Thymus (tissue), 11 donors: ENCODE data around the gene RAPGEF2. TPM values are rescaled to one million over a fixed set of nuclear protein-coding genes. Genes with fewer than 3 reads are reported as not detected.
"Not testable (repeated sequence)": the region's sequence is repeated elsewhere in the genome, so short reads cannot be mapped to it uniquely, and the experiment has no call there.

Experiments used
- DNase-seq, 9 donors: peaks; one replicate each; pipeline ENCODE4 v3.0.0-alpha.2; 2013; ENCODE audit warnings: low spot score in 9 of 9, low read depth in 6 of 9, missing footprints in 1 of 9
- H3K27ac ChIP-seq, 2 donors: one replicate each; pipeline ENCODE4 v1.5.1; 2013; ENCODE audit warnings: control low read depth in 1 of 2, low read depth in 1 of 2, low read length in 1 of 2, mild to moderate bottlenecking in 1 of 2, moderate library complexity in 1 of 2
- H3K27me3 ChIP-seq, 2 donors: one replicate each; pipeline ENCODE4 v1.5.1; 2013; ENCODE audit warnings: low read length in 1 of 2; ENCODE audit not compliant: control insufficient read depth in 2 of 2, insufficient read depth in 1 of 2
- H3K36me3 ChIP-seq, 2 donors: one replicate each; pipeline ENCODE4 v1.5.1; 2013; ENCODE audit warnings: low read length in 1 of 2, mild to moderate bottlenecking in 1 of 2, moderate library complexity in 1 of 2; ENCODE audit not compliant: control insufficient read depth in 2 of 2, insufficient read depth in 2 of 2
- H3K4me1 ChIP-seq, 2 donors: one replicate each; pipeline ENCODE4 v1.5.1; 2013; ENCODE audit warnings: low read length in 2 of 2; ENCODE audit not compliant: control insufficient read depth in 2 of 2, insufficient read depth in 2 of 2
- H3K4me3 ChIP-seq, 2 donors: one replicate each; pipeline ENCODE4 v1.5.1; 2013; ENCODE audit warnings: low read length in 2 of 2, control low read depth in 1 of 2, mild to moderate bottlenecking in 1 of 2
- H3K9me3 ChIP-seq, 2 donors: one replicate each; pipeline ENCODE4 v1.5.1; 2013; ENCODE audit warnings: low read length in 1 of 2, mild to moderate bottlenecking in 1 of 2; ENCODE audit not compliant: control insufficient read depth in 2 of 2, insufficient read depth in 1 of 2
- WGBS: extraction: QIAGEN DNeasy Blood & Tissue Kit; methylation state at CpG from one replicate; pipeline ENCODE4 v1.1.7; 2013; 5-methylcytosine and 5-hydroxymethylcytosine counted together
- polyA plus RNA-seq: library from polyadenylated mRNA; stranded (reverse); fragments of 200-250 nt; gene quantifications from one replicate; pipeline ENCODE4 v1.2.3, GENCODE V29; 2013
- total RNA-seq: library from RNA; stranded (reverse); fragments of 120-200 nt; gene quantifications from one replicate; pipeline ENCODE4 v1.2.4, GENCODE V29; 2013
- donor health status: healthy.

Gene RAPGEF2
- total and polyA plus RNA-seq, 2 donors, result 7.9 to 23.6 TPM

GRCh38 chr4:159106636-159107035 is 3.8 kb downstream of the RAPGEF2 start:
- peaks cover 7 to 19% of the 10 kb centered on the region in 2 donors for H3K27me3 ChIP-seq
- H3K4me3 ChIP-seq, result no peak overlapping the region
- H3K36me3 ChIP-seq, result no peaks in the 10 kb centered on the region
- peaks cover 16 to 21% of the 10 kb centered on the region in 2 donors for H3K4me1 ChIP-seq
- no peaks in the 10 kb centered on the region for H3K9me3 ChIP-seq
- H3K27ac ChIP-seq, result no peak overlapping the region
- no peak for DNase-seq
- WGBS, result 81% methylated on average over 4 of the region's 4 CpGs

DNA sequence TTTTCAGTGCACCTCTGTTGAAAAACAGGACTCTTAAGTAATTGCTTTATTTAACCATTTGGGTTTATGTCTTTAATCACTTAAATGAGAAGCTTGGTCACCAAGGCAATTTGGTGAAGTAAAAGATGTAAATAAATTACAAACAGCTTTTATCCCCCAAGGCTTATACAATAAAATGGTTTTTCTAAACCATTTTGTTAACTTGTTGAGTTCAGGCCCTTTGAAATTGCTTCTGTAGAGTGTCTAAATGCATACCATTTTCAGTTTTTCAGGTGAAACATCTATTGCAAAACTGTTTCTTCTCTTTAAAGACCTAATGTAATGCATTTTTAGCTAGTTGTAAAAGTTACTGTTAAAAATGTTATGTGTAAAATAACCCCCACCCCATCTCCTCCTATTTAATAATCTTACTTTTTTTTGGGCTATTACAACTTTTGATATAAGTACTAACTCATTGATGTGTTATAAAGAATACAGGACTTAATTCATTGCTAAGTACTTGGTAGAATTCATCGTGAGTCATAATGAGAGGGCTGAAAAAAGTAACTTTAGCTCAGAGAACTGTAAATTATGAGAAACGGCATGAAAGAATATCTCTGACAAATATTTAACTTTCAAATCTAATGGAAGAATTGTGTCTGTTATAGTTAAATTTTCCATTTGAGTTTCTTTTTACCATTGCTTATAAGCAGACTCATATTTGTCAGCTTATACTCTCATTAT is 4.5 kb downstream of the RAPGEF2 start:
- WGBS, result 58% methylated on average over 2 of the region's 2 CpGs
- H3K27me3 ChIP-seq, result peaks cover 3 to 12% of the 10 kb centered on the region in 2 donors
- peaks cover 12 to 15% of the 10 kb centered on the region in 2 donors for H3K4me1 ChIP-seq
- no peaks in the 10 kb centered on the region for H3K36me3 ChIP-seq
- no peak overlapping the region for H3K27ac ChIP-seq
- H3K4me3 ChIP-seq, result no peak overlapping the region
- H3K9me3 ChIP-seq, result no peaks in the 10 kb centered on the region
- DNase-seq, result no peak

DNA sequence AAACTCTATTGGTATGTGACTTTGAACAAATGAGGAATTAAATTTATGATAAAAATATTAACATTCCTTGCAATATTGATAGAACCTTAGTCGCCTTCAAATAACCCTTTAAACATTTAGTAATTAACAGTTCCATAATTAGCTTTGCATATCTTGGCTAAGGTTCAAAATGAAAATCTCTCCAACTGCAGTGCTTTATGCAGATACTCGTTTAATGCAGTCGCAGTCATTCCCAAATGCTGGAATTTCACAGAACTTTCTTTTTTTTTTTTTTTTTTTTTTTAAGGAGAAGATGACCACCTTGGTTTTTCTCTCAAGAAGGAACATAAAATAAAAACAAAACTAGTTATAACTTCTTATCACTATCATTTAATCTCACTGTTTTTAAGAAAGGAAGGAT is 5.2 kb downstream of the RAPGEF2 start:
- 88% methylated on average over 3 of the region's 3 CpGs for WGBS
- Histone ChIP-seq H3K27ac (no peak overlapping the region), H3K36me3 (no peaks in the 10 kb centered on the region), H3K4me1 (peaks cover 10 to 13% of the 10 kb centered on the region in 2 donors), H3K9me3 (no peaks in the 10 kb centered on the region), H3K4me3 (no peak overlapping the region), H3K27me3 (peaks cover 0 to 9% of the 10 kb centered on the region in 2 donors)
- no peak for DNase-seq

- H3K4me1 ChIP-seq, result no peaks in the 10 kb centered on the region
- no peak overlapping the region for H3K27ac ChIP-seq
- H3K4me3 ChIP-seq, result no peak overlapping the region
- H3K27me3 ChIP-seq, result no peaks in the 10 kb centered on the region
- no peak for DNase-seq
- 44% methylated on average over 5 of the region's 5 CpGs for WGBS
- H3K36me3 ChIP-seq, result no peaks in the 10 kb centered on the region
- no peaks in the 10 kb centered on the region for H3K9me3 ChIP-seq
Observed at GRCh38 chr4:159110961-159111360, 8.1 kb downstream of the RAPGEF2 start.

DNA sequence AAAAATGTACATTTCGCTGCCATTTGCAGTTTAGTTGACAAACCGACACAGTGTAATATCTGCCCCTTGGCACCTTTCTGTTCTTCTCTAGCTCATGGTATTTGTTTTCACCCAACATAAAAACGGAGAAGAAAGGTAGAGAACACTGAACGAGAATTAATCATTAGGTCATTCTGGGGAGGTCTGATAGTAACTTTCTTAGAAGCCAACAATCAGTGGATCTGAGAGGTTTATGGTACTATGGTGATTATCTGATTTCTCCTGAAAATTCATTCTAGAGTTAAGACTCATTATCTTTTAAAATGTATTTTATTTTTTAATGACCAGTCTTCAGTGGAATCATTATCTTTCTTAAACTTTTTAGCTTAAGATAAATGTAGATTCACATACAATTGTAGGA is 8.5 kb downstream of the RAPGEF2 start:
- WGBS, result 94% methylated on average over 4 of the region's 4 CpGs
- Histone ChIP-seq H3K4me3 (no peak overlapping the region), H3K36me3 (no peaks in the 10 kb centered on the region)

DNA sequence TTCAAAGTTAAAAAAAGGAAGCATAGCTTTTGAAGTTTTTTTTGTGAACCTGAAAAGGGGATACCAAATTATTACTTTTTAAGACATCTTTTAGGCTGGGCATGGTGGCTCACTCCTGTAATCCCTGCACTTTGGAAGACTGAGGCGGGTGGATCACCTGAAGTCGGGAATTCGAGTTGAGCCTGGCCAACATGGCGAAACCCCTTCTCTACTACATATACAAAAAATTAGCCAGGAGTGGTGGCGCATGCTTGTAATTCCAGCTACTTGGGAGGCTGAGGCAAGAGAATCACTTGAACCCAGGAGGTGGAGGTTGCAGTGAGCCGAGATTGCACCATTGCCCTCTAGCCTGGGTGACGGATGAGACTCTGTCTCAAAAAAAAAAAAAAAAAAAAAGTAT is 10.5 kb downstream of the RAPGEF2 start:
- not testable (repeated sequence) for H3K27me3 ChIP-seq, H3K4me3 ChIP-seq, H3K4me1 ChIP-seq, DNase-seq, H3K27ac ChIP-seq, H3K9me3 ChIP-seq, H3K36me3 ChIP-seq
- WGBS, result 98% methylated on average over 7 of the region's 7 CpGs

More for the DNA sequence above, 8.5 kb downstream of the RAPGEF2 start:
- Histone ChIP-seq H3K4me1 (no peaks in the 10 kb centered on the region), H3K9me3 (no peaks in the 10 kb centered on the region), H3K27ac (no peak overlapping the region), H3K27me3 (no peaks in the 10 kb centered on the region)
- no peak for DNase-seq

GRCh38 chr4:159116098-159116497 is 13.2 kb downstream of the RAPGEF2 start:
- H3K4me1 ChIP-seq, H3K36me3 ChIP-seq, DNase-seq, H3K9me3 ChIP-seq, H3K27ac ChIP-seq, H3K27me3 ChIP-seq, H3K4me3 ChIP-seq: not testable (repeated sequence)
- 94% methylated on average over 2 of the region's 2 CpGs for WGBS

- H3K4me3 ChIP-seq, H3K9me3 ChIP-seq, H3K27ac ChIP-seq, H3K4me1 ChIP-seq, DNase-seq, H3K27me3 ChIP-seq, H3K36me3 ChIP-seq: not testable (repeated sequence)
Observed at GRCh38 chr4:159116693-159117092, 13.8 kb downstream of the RAPGEF2 start.

DNA sequence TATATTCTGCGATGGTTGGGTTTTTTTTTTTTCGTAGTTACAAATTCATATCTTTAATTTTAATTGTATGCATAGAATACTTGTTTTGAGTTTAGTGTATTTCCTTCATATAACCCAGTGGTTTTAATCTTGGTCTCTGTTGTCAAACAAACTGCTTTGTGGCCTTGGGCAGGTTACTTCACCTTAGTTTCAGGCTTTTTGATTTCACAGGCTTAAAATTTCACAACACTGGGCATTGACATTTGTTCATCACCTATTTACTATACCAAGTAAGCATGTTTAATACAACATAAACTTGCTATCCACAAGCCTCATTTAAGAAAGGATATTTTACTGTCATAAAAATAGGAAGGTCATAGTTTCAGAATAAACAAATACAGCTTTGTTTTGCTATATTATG is 14.7 kb downstream of the RAPGEF2 start:
- Histone ChIP-seq H3K4me3 (no peak overlapping the region), H3K27ac (no peak overlapping the region), H3K27me3 (no peaks in the 10 kb centered on the region), H3K36me3 (no peaks in the 10 kb centered on the region), H3K4me1 (no peaks in the 10 kb centered on the region), H3K9me3 (no peaks in the 10 kb centered on the region)
- no peak for DNase-seq
- 79% methylated on average over 2 of the region's 2 CpGs for WGBS
